Measurements from ENCODE around the gene NDUFS5.

NDUFS5 gene

GRCh38 chr1:39082010-39082799, 56.1 kb downstream of the NDUFS5 start (continued):
- TF ChIP-seq CSRNP3 (CRISPR knock-in tag; IDR thresholded peaks at IDR 0.05) (no peak), CREB5 (CRISPR knock-in tag; IDR thresholded peaks at IDR 0.05; ENCODE audit: low read depth) (no peak), PPARA (CRISPR knock-in tag; IDR thresholded peaks at IDR 0.05; ENCODE audit: borderline replicate concordance) (no peak), ZNF565 (CRISPR knock-in tag; conservative IDR thresholded peaks at IDR 0.05; ENCODE audit: low read depth) (no peak), RARB (CRISPR knock-in tag; IDR thresholded peaks at IDR 0.05) (no peak), ZFP3 (CRISPR knock-in tag; IDR thresholded peaks at IDR 0.05) (no peak), TSHZ2 (CRISPR knock-in tag; IDR thresholded peaks at IDR 0.05) (no peak), POU6F1 (CRISPR knock-in tag; IDR thresholded peaks at IDR 0.05; ENCODE audit: borderline replicate concordance, low read depth) (no peak)

GRCh38 chr1:39082811-39083576, 56.8 kb downstream of the NDUFS5 start:
- TF ChIP-seq ZNF70 (CRISPR knock-in tag; IDR thresholded peaks at IDR 0.05): no peak
- no peak for TF ChIP-seq TCF4 (CRISPR knock-in tag; IDR thresholded peaks at IDR 0.05; ENCODE audit: borderline replicate concordance)
- no peak for TF ChIP-seq BACH2 (CRISPR knock-in tag; IDR thresholded peaks at IDR 0.05; ENCODE audit: borderline replicate concordance)
- no peak for TF ChIP-seq ZC3H10 (CRISPR knock-in tag; IDR thresholded peaks at IDR 0.05)
- no peak for TF ChIP-seq TOX (CRISPR knock-in tag; IDR thresholded peaks at IDR 0.05; ENCODE audit: borderline replicate concordance)
- no peak for ATAC-seq

- ATAC-seq: no peak
Measured at GRCh38 chr1:39084191-39084590, 58.0 kb downstream of the NDUFS5 start.

More at GRCh38 chr1:39084191-39084590, 58.0 kb downstream of the NDUFS5 start:
- TF ChIP-seq PPARA (CRISPR knock-in tag; IDR thresholded peaks at IDR 0.05; ENCODE audit: borderline replicate concordance): no peak
- no peak for TF ChIP-seq ZNF565 (CRISPR knock-in tag; conservative IDR thresholded peaks at IDR 0.05; ENCODE audit: low read depth)
- TF ChIP-seq ZNF70 (CRISPR knock-in tag; IDR thresholded peaks at IDR 0.05): no peak
- TF ChIP-seq ZFP30 (CRISPR knock-in tag; IDR thresholded peaks at IDR 0.05): no peak
- TF ChIP-seq ZNF8 (CRISPR knock-in tag; IDR thresholded peaks at IDR 0.05): no peak
- no peak for TF ChIP-seq POU6F1 (CRISPR knock-in tag; IDR thresholded peaks at IDR 0.05; ENCODE audit: borderline replicate concordance, low read depth)
- no peak for TF ChIP-seq BACH2 (CRISPR knock-in tag; IDR thresholded peaks at IDR 0.05; ENCODE audit: borderline replicate concordance)

All from SK-N-SH treated with all-trans-retinoic acid at 6 μM for 48 hours (cell line).